DND-41 (cell line): ENCODE measurements around the gene DHFR2.

Experiments used
- ATAC-seq: fragments of 200-7000 bp; cut with Tn5 transposase; 3 replicates; pipeline ENCODE4 v1.9.1; 2021; ENCODE audit warnings: low read depth; ENCODE audit not compliant: insufficient read depth
- DNase-seq: peaks from one replicate; pipeline ENCODE4 v3.0.0-alpha.2; 2020
- H2AFZ ChIP-seq: 2 replicates; pipeline ENCODE4 v1.6.0; 2012; ENCODE audit warnings: low read depth, low read length
- H3K27ac ChIP-seq: 2 replicates; pipeline ENCODE4 v1.5.1; 2012; ENCODE audit warnings: low read length, inconsistent platforms
- H3K27me3 ChIP-seq: fragments of 200-600 bp; sonication (generic); 2 replicates; pipeline ENCODE4 v1.6.0; 2012; ENCODE audit warnings: low read length, mild to moderate bottlenecking, inconsistent platforms; ENCODE audit not compliant: insufficient read depth, poor library complexity
- H3K36me3 ChIP-seq: 2 replicates; pipeline ENCODE4 v1.5.1; 2012; ENCODE audit warnings: low read length, inconsistent platforms; ENCODE audit not compliant: insufficient read depth
- H3K4me1 ChIP-seq: 2 replicates; pipeline ENCODE4 v1.5.1; 2012; ENCODE audit warnings: mild to moderate bottlenecking, low read length; ENCODE audit not compliant: insufficient read depth
- H3K4me2 ChIP-seq: 2 replicates; pipeline ENCODE4 v1.6.0; 2012; ENCODE audit warnings: mild to moderate bottlenecking, moderate library complexity, low read length, inconsistent platforms; ENCODE audit not compliant: insufficient read depth
- H3K4me3 ChIP-seq, 2 experiments: fragments of 200-600 bp in 1 of 2; shearing (Covaris generic) in 1 of 2; 2 replicates each; pipeline ENCODE4 v1.5.1; 2012 to 2016; ENCODE audit warnings: inconsistent platforms in 2 of 2, low read length in 2 of 2, mild to moderate bottlenecking in 2 of 2, low read depth in 1 of 2, moderate library complexity in 1 of 2
- H3K79me2 ChIP-seq: 2 replicates; pipeline ENCODE4 v1.6.0; 2012; ENCODE audit warnings: low read length, inconsistent platforms; ENCODE audit not compliant: insufficient read depth
- H3K9ac ChIP-seq: 2 replicates; pipeline ENCODE4 v1.6.0; 2012; ENCODE audit warnings: low read depth, mild to moderate bottlenecking, inconsistent platforms, low read length, moderate library complexity
- H3K9me3 ChIP-seq: 2 replicates; pipeline ENCODE4 v1.5.1; 2012; ENCODE audit warnings: low read length, moderate library complexity, mild to moderate bottlenecking, inconsistent platforms; ENCODE audit not compliant: insufficient read depth, severe bottlenecking
- H4K20me1 ChIP-seq: 2 replicates; pipeline ENCODE4 v1.6.0; 2012; ENCODE audit warnings: low read length; ENCODE audit not compliant: insufficient read depth
- CTCF ChIP-seq: IDR thresholded peaks from 2 replicates; pipeline ENCODE4 v1.5.1; 2012; ENCODE audit warnings: borderline replicate concordance, low read length, moderate library complexity, mild to moderate bottlenecking; ENCODE audit not compliant: poor library complexity, severe bottlenecking; ENCODE audit errors: extremely low read depth
- EZH2 ChIP-seq: IDR thresholded peaks from 3 replicates; pipeline ENCODE4 v1.6.1; 2012; ENCODE audit warnings: borderline replicate concordance, low read depth, mild to moderate bottlenecking, moderate library complexity, low read length, inconsistent platforms; ENCODE audit not compliant: severe bottlenecking

DHFR2 gene

GRCh38 chr3:94015025-94015424 is 47.7 kb downstream of the DHFR2 start:
- no peak for TF ChIP-seq CTCF
- no peak for TF ChIP-seq EZH2
- Histone ChIP-seq H3K27ac (no peak overlapping the region), H3K36me3 (no peaks in the 10 kb centered on the region), H3K4me3 (no peak overlapping the region), H3K4me1 (no peaks in the 10 kb centered on the region), H3K27me3 (no peaks in the 10 kb centered on the region), H4K20me1 (no peaks in the 10 kb centered on the region), H3K9me3 (no peaks in the 10 kb centered on the region), H3K9ac (no peak overlapping the region), H3K79me2 (no peaks in the 10 kb centered on the region), H2AFZ (no peak overlapping the region), H3K4me2 (no peak overlapping the region)
- ATAC-seq (no peak), DNase-seq (no peak)

GRCh38 chr3:94012185-94012584 is 50.5 kb downstream of the DHFR2 start:
- Histone ChIP-seq H4K20me1 (no peaks in the 10 kb centered on the region), H3K79me2 (no peaks in the 10 kb centered on the region), H3K4me2 (no peak overlapping the region), H2AFZ (no peak overlapping the region), H3K9me3 (no peaks in the 10 kb centered on the region), H3K9ac (no peak overlapping the region), H3K4me3 (no peak overlapping the region), H3K27ac (no peak overlapping the region), H3K27me3 (no peaks in the 10 kb centered on the region), H3K4me1 (no peaks in the 10 kb centered on the region), H3K36me3 (no peaks in the 10 kb centered on the region)
- DNase-seq, result no peak
- TF ChIP-seq CTCF (no peak), EZH2 (no peak)
- ATAC-seq, result no peak

GRCh38 chr3:94011233-94011711 is 51.4 kb downstream of the DHFR2 start:
- TF ChIP-seq EZH2, result no peak
- no peak for TF ChIP-seq CTCF
- no peaks in the 10 kb centered on the region for H3K36me3 ChIP-seq
- DNase-seq, result no peak
- H3K4me2 ChIP-seq, result no peak overlapping the region
- H3K27ac ChIP-seq, result no peak overlapping the region
- no peaks in the 10 kb centered on the region for H3K79me2 ChIP-seq
- H3K9me3 ChIP-seq, result no peaks in the 10 kb centered on the region
- no peaks in the 10 kb centered on the region for H4K20me1 ChIP-seq
- no peak for ATAC-seq
- no peak overlapping the region for H2AFZ ChIP-seq
- H3K9ac ChIP-seq, result no peak overlapping the region
- no peaks in the 10 kb centered on the region for H3K4me1 ChIP-seq
- no peaks in the 10 kb centered on the region for H3K27me3 ChIP-seq
- no peak overlapping the region for H3K4me3 ChIP-seq

- H3K4me3 ChIP-seq, result no peak overlapping the region
- no peaks in the 10 kb centered on the region for H3K9me3 ChIP-seq
- peaks cover 2% of the 10 kb centered on the region; the same call in 1 of the 2 replicates for H3K4me1 ChIP-seq
- H3K4me2 ChIP-seq, result no peak overlapping the region
- no peak for ATAC-seq
- H3K9ac ChIP-seq, result no peak overlapping the region
- no peaks in the 10 kb centered on the region for H3K79me2 ChIP-seq
- no peak overlapping the region for H3K27ac ChIP-seq
- no peaks in the 10 kb centered on the region for H3K36me3 ChIP-seq
- no peaks in the 10 kb centered on the region for H3K27me3 ChIP-seq
- DNase-seq, result no peak
- no peak for TF ChIP-seq EZH2
- TF ChIP-seq CTCF, result no peak
- H2AFZ ChIP-seq, result no peak overlapping the region
- H4K20me1 ChIP-seq, result no peaks in the 10 kb centered on the region
Observed at GRCh38 chr3:94009608-94010007, 53.1 kb downstream of the DHFR2 start.
